Measurements from ENCODE around the gene MRC1. TPM values are rescaled to one million over a fixed set of nuclear protein-coding genes. Genes with fewer than 3 reads are reported as not detected.

The MRC1 gene
- total and polyA plus RNA-seq, 2 of the 8 experiments (the other 6 are each of a cell fraction or from before 2014, with no cell fraction given): 0.03 to 0.06 TPM

DNA sequence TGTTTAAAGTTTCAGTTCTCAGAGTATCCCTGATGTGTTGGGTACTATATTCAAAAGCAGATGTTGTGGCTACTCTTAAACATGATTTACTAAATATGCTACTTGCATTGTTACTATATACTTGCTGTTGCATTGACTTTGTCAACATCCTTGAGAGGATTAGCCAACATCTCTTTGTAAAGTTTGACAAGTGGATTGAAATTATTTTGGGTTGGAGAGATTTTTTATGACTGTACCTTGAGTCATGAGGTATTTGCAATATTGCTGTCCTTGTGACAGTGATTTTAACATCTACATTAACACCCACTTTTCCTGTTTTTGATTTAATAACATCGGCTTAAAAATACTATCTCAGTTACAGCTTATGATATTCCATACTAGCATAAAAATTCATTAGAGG is 31.9 kb downstream of the MRC1 start:
- Histone ChIP-seq H2AK5ac (ENCODE audit: low read depth, low read length) (no peak overlapping the region), H3K79me1 (ENCODE audit: low read depth, low read length) (no peaks in the 10 kb centered on the region), H4K8ac (ENCODE audit: extremely low read depth, insufficient read depth, low read length) (no peak overlapping the region), H2AFZ (ENCODE audit: low read length) (no peak overlapping the region), H3K18ac (ENCODE audit: extremely low read depth, low read length) (no peak overlapping the region), H3K56ac (replicated peaks; ENCODE audit: insufficient read length, low read depth, low read length) (no peak overlapping the region), H3K14ac (ENCODE audit: insufficient read length) (no peak overlapping the region), H3K4ac (replicated peaks; ENCODE audit: insufficient read length, low read depth, low read length) (no peak overlapping the region), H3K4me1 (replicated peaks in 1 of 4; ENCODE audit: control insufficient read depth in 3 of 4, insufficient read depth in 4 of 4, low read length in 3 of 4) (no peaks in the 10 kb centered on the region), H2BK5ac (ENCODE audit: low read depth, low read length) (no peak overlapping the region), H3K23me2 (ENCODE audit: low read depth, low read length) (no peaks in the 10 kb centered on the region), H3K9ac (replicated peaks in 1 of 4; ENCODE audit: extremely low read depth in 1 of 4, low read depth in 3 of 4, low read length in 3 of 4) (no peak overlapping the region), H3K27me3 (replicated peaks in 1 of 4; ENCODE audit: control insufficient read depth in 3 of 4, extremely low read depth in 1 of 4, insufficient read depth in 3 of 4, low read length in 3 of 4) (no peaks in the 10 kb centered on the region), H3K4me2 (ENCODE audit: insufficient read depth in 1 of 2, low read depth in 2 of 2, low read length in 2 of 2) (no peak overlapping the region), H4K20me1 (replicated peaks in 1 of 2; ENCODE audit: control insufficient read depth in 1 of 2, insufficient read depth in 2 of 2, low read length in 2 of 2) (no peaks in the 10 kb centered on the region), H3K4me3 (ENCODE audit: extremely low read depth in 1 of 4, insufficient read depth in 2 of 4, low read depth in 3 of 4, low read length in 4 of 4) (no peak overlapping the region), H3K27ac (ENCODE audit: low read depth, low read length) (no peak overlapping the region), H3K79me2 (ENCODE audit: control insufficient read depth in 1 of 2, insufficient read depth in 2 of 2, low read length in 2 of 2) (no peaks in the 10 kb centered on the region), H2BK15ac (ENCODE audit: low read length) (no peak overlapping the region), H3K23ac (ENCODE audit: insufficient read length) (no peak overlapping the region), H3K9me3 (ENCODE audit: insufficient read depth in 2 of 2, low read depth in 1 of 2, low read length in 1 of 2) (no peaks in the 10 kb centered on the region), H2BK20ac (ENCODE audit: low read length) (no peak overlapping the region), H4K91ac (replicated peaks; ENCODE audit: insufficient read length, low read length) (no peak overlapping the region), H2BK12ac (ENCODE audit: low read depth, low read length) (no peak overlapping the region), H3K36me3 (ENCODE audit: control insufficient read depth in 2 of 4, insufficient read depth in 4 of 4, low read length in 3 of 4) (no peaks in the 10 kb centered on the region), H4K5ac (ENCODE audit: insufficient read length, low read depth, low read length) (no peak overlapping the region), H2BK120ac (replicated peaks; ENCODE audit: low read depth, low read length) (no peak overlapping the region)
- no peak for TF ChIP-seq CEBPB (IDR thresholded peaks at IDR 0.05; ENCODE audit: low read depth, low read length)
- TF ChIP-seq RBBP5 (IDR thresholded peaks at IDR 0.05; ENCODE audit: borderline replicate concordance, low read depth, low read length): no peak
- no peak for TF ChIP-seq KDM4A (IDR thresholded peaks at IDR 0.05; ENCODE audit: low read depth, low read length, severe bottlenecking)
- TF ChIP-seq SP2 (IDR thresholded peaks at IDR 0.05; ENCODE audit: low read length): no peak
- DNase-seq (ENCODE audit: low read depth in 1 of 2, low spot score in 2 of 2) (no peak), FAIRE-seq (no peak)
- ChIA-PET CTCF (ENCODE audit: partially characterized antibody) (no interaction called here), POLR2A (ENCODE audit: partially characterized antibody) (no interaction called here)
- WGBS, 2 experiments (ENCODE audit: extremely low coverage in 1 of 2, insufficient coverage in 1 of 2, insufficient read length in 1 of 2, insufficient replicate concordance in 2 of 2, low coverage in 1 of 2, low lambda C conversion rate in 2 of 2, missing lambda C conversion rate in 1 of 2): 89% methylated on average over 1 of the region's 1 CpG; no CpG with 5 or more reads in 1 of the 2 experiments
